Fibroblast of lung (primary cell): ENCODE measurements around the gene CUEDC1. TPM values are rescaled to one million over a fixed set of nuclear protein-coding genes. Genes with fewer than 3 reads are reported as not detected.

Source experiments
- DNase-seq, 2 donors: peaks; one replicate each; pipeline versions ENCODE4 v3.0.0 to v3.0.0-alpha.2; 2010; ENCODE audit warnings: low read depth in 2 of 2
- H2AFZ ChIP-seq: 2 replicates; pipeline ENCODE4 v1.5.1; 2012; ENCODE audit warnings: low read length, control low read depth, inconsistent platforms
- H3K27ac ChIP-seq: 2 replicates; pipeline ENCODE4 v1.5.1; 2011; ENCODE audit warnings: low read length, control low read depth; ENCODE audit not compliant: insufficient read depth
- H3K27me3 ChIP-seq: 2 replicates; pipeline ENCODE4 v1.5.1; 2011; ENCODE audit warnings: mild to moderate bottlenecking, low read length; ENCODE audit not compliant: control insufficient read depth, insufficient read depth
- H3K36me3 ChIP-seq: 2 replicates; pipeline ENCODE4 v1.5.1; 2011; ENCODE audit warnings: low read length; ENCODE audit not compliant: control insufficient read depth, insufficient read depth
- H3K4me1 ChIP-seq: 2 replicates; pipeline ENCODE4 v1.5.1; 2011; ENCODE audit warnings: low read length; ENCODE audit not compliant: control insufficient read depth, insufficient read depth; ENCODE audit errors: extremely low read depth
- H3K4me2 ChIP-seq: 2 replicates; pipeline ENCODE4 v1.5.1; 2011; ENCODE audit warnings: low read length, control low read depth; ENCODE audit not compliant: insufficient read depth; ENCODE audit errors: extremely low read depth
- H3K4me3 ChIP-seq, 4 experiments: fragments of 200-600 bp in 1 of 4; sonication (generic) in 1 of 4; replicated peaks in 1 of 4; 2 replicates each; pipeline ENCODE4 v1.5.1; 2011 to 2016; ENCODE audit warnings: low read length in 4 of 4, low read depth in 3 of 4, mild to moderate bottlenecking in 3 of 4, control low read depth in 2 of 4, inconsistent platforms in 1 of 4, mixed read lengths in 1 of 4; ENCODE audit not compliant: insufficient read depth in 1 of 4; ENCODE audit errors: control extremely low read depth in 1 of 4
- H3K79me2 ChIP-seq: 2 replicates; pipeline ENCODE4 v1.5.1; 2012; ENCODE audit warnings: mild to moderate bottlenecking, low read length, inconsistent platforms; ENCODE audit not compliant: control insufficient read depth, insufficient read depth
- H3K9ac ChIP-seq: 2 replicates; pipeline ENCODE4 v1.5.1; 2011; ENCODE audit warnings: mild to moderate bottlenecking, low read length, control low read depth; ENCODE audit not compliant: insufficient read depth
- H3K9me3 ChIP-seq: 2 replicates; pipeline ENCODE4 v1.5.1; 2012; ENCODE audit warnings: low read depth, low read length; ENCODE audit not compliant: control insufficient read depth, insufficient read depth
- H4K20me1 ChIP-seq: 2 replicates; pipeline ENCODE4 v1.5.1; 2011; ENCODE audit warnings: low read length; ENCODE audit not compliant: control insufficient read depth, insufficient read depth; ENCODE audit errors: extremely low read depth
- CTCF ChIP-seq, 2 donors: IDR thresholded peaks in 1 of 2; conservative IDR thresholded peaks in 1 of 2; 1 replicate in 1 of 2; 2 replicates in 1 of 2; pipeline ENCODE4 v1.5.1; 2011 to 2012; ENCODE audit warnings: low read length in 2 of 2, control low read depth in 1 of 2, inconsistent platforms in 1 of 2, low read depth in 1 of 2, mild to moderate bottlenecking in 1 of 2
- EZH2 ChIP-seq: IDR thresholded peaks from 2 replicates; pipeline ENCODE4 v1.5.1; 2012; ENCODE audit warnings: low read length, control low read depth, mild to moderate bottlenecking; ENCODE audit errors: missing control alignments
- polyA plus RNA-seq, 2 donors: library from polyadenylated mRNA; depleted of rRNA in 1 of 2; stranded (reverse) in 1 of 2; unstranded in 1 of 2; fragments of >200 nt; gene quantifications; 2 replicates each; pipeline ENCODE4 v1.2.1, GENCODE V29; 2011 to 2012; ENCODE audit warnings: missing spikeins in 1 of 2
- total RNA-seq: library from RNA; depleted of rRNA; stranded (reverse); fragments of >200 nt; gene quantifications from 2 replicates; pipeline ENCODE4 v1.2.1, GENCODE V29; 2014

Gene CUEDC1
- total and polyA plus RNA-seq, 2 donors (not counting 1 experiment from before 2014, with no cell fraction given): 11.9 to 34.9 TPM

- Histone ChIP-seq H3K9me3 (no peaks in the 10 kb centered on the region), H3K36me3 (no peaks in the 10 kb centered on the region), H3K4me3 (no peak overlapping the region), H3K9ac (no peak overlapping the region), H2AFZ (no peak overlapping the region), H3K27ac (no peak overlapping the region), H3K4me1 (peaks cover 26% of the 10 kb centered on the region), H3K27me3 (no peaks in the 10 kb centered on the region), H3K79me2 (peaks cover 56% of the 10 kb centered on the region), H3K4me2 (no peak overlapping the region), H4K20me1 (no peaks in the 10 kb centered on the region)
- DNase-seq: no peak
- TF ChIP-seq EZH2: no peak
- TF ChIP-seq CTCF (conservative IDR thresholded peaks at IDR 0.05 in 1 of 2, IDR thresholded peaks at IDR 0.05 in 1 of 2; ENCODE audit: low read depth in 1 of 2, low read length in 2 of 2): no peak
Measured at GRCh38 chr17:57941384-57942370, 13.5 kb downstream of the CUEDC1 start.

- H2AFZ ChIP-seq: no peak overlapping the region
- H3K79me2 ChIP-seq: peaks cover 59% of the 10 kb centered on the region
- no peaks in the 10 kb centered on the region for H4K20me1 ChIP-seq
- no peak for DNase-seq
- peaks cover 29% of the 10 kb centered on the region for H3K4me1 ChIP-seq
- no peak overlapping the region for H3K4me2 ChIP-seq
- TF ChIP-seq CTCF (conservative IDR thresholded peaks at IDR 0.05 in 1 of 2, IDR thresholded peaks at IDR 0.05 in 1 of 2; ENCODE audit: low read depth in 1 of 2, low read length in 2 of 2): no peak
- no peak for TF ChIP-seq EZH2
- no peak overlapping the region for H3K9ac ChIP-seq
- H3K27me3 ChIP-seq: no peaks in the 10 kb centered on the region
- H3K9me3 ChIP-seq: no peaks in the 10 kb centered on the region
- H3K27ac ChIP-seq: no peak overlapping the region
- H3K36me3 ChIP-seq: no peaks in the 10 kb centered on the region
- H3K4me3 ChIP-seq: no peak overlapping the region
Measured at GRCh38 chr17:57940653-57941329, 14.4 kb downstream of the CUEDC1 start.

DNA sequence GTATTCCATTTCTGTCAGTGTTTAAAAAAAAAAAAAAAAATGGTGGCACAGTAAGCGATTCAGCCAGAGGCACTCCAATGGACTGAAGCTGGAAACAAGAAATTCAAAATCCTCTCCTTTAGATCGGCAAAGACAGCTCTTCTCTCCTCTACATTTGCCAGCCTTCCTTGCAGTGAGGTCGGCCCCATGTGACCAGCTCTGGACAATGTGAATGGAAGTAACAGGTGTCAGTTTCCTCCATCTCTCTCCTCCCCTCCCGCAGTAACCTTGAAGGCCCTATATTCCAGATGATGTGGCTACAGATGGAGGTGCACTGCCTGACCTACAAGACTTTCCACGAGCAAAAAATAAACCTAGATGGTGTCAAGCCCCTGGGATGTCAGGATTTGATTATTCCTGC is 15.0 kb downstream of the CUEDC1 start:
- H3K4me2 ChIP-seq: no peak overlapping the region

More for the DNA sequence above, 15.0 kb downstream of the CUEDC1 start:
- no peak for DNase-seq
- no peak overlapping the region for H3K9ac ChIP-seq
- no peaks in the 10 kb centered on the region for H3K9me3 ChIP-seq
- H3K36me3 ChIP-seq: no peaks in the 10 kb centered on the region
- H3K27ac ChIP-seq: no peak overlapping the region
- H4K20me1 ChIP-seq: no peaks in the 10 kb centered on the region
- no peak overlapping the region for H2AFZ ChIP-seq
- peaks cover 57% of the 10 kb centered on the region for H3K79me2 ChIP-seq
- H3K27me3 ChIP-seq: no peaks in the 10 kb centered on the region
- no peak overlapping the region for H3K4me3 ChIP-seq
- peaks cover 35% of the 10 kb centered on the region for H3K4me1 ChIP-seq
- no peak for TF ChIP-seq CTCF (conservative IDR thresholded peaks at IDR 0.05 in 1 of 2, IDR thresholded peaks at IDR 0.05 in 1 of 2; ENCODE audit: low read depth in 1 of 2, low read length in 2 of 2)
- no peak for TF ChIP-seq EZH2
